GM18861 (cell line): Measurements from ENCODE around the gene CSNK2A1.
"Not testable (repeated sequence)": the region's sequence is repeated elsewhere in the genome, so short reads cannot be mapped to it uniquely, and the experiment has no call there.

Source experiments
- ATAC-seq: cut with Tn5 transposase; IDR thresholded peaks from one replicate; pipeline ENCODE4 v1.9.1; 2021; ENCODE audit not compliant: unreplicated experiment

CSNK2A1 gene

GRCh38 chr20:536426-537010 is 7.1 kb downstream of the CSNK2A1 start:
- ATAC-seq: no peak

- ATAC-seq: no peak
These were observed 7.6 kb downstream of the CSNK2A1 start for GRCh38 chr20:535958-536357.

- no peak for ATAC-seq
These were observed 10.1 kb downstream of the CSNK2A1 start for GRCh38 chr20:533526-533925.

- ATAC-seq: no peak
These were observed 11.1 kb downstream of the CSNK2A1 start for GRCh38 chr20:532530-532929.

- no peak for ATAC-seq
These were observed 12.0 kb downstream of the CSNK2A1 start for GRCh38 chr20:531608-532007.

GRCh38 chr20:530321-530720 is 13.3 kb downstream of the CSNK2A1 start:
- ATAC-seq: no peak

- no peak for ATAC-seq
These were observed 14.5 kb downstream of the CSNK2A1 start for GRCh38 chr20:528923-529604.

GRCh38 chr20:527571-527886 is 16.1 kb downstream of the CSNK2A1 start:
- ATAC-seq: no peak

- no peak for ATAC-seq
These were observed 21.7 kb downstream of the CSNK2A1 start for GRCh38 chr20:521860-522259.

GRCh38 chr20:519999-520398 is 23.6 kb downstream of the CSNK2A1 start:
- no peak for ATAC-seq

GRCh38 chr20:517221-517620 is 26.4 kb downstream of the CSNK2A1 start:
- no peak for ATAC-seq

- no peak for ATAC-seq
These were observed 26.8 kb downstream of the CSNK2A1 start for GRCh38 chr20:516799-517198.

GRCh38 chr20:515696-516095 is 27.9 kb downstream of the CSNK2A1 start:
- ATAC-seq: no peak

- no peak for ATAC-seq
These were observed 30.2 kb downstream of the CSNK2A1 start for GRCh38 chr20:513429-513828.

GRCh38 chr20:510328-511057 is 33.1 kb downstream of the CSNK2A1 start:
- ATAC-seq: not testable (repeated sequence)

GRCh38 chr20:508364-508787 is 35.2 kb downstream of the CSNK2A1 start:
- not testable (repeated sequence) for ATAC-seq

GRCh38 chr20:507761-508332 is 35.7 kb downstream of the CSNK2A1 start:
- no peak for ATAC-seq

GRCh38 chr20:507006-507758 is 36.4 kb downstream of the CSNK2A1 start:
- no peak for ATAC-seq

GRCh38 chr20:504632-505075 is 38.9 kb downstream of the CSNK2A1 start:
- no peak for ATAC-seq

GRCh38 chr20:503048-503737 is 40.4 kb downstream of the CSNK2A1 start:
- no peak for ATAC-seq

GRCh38 chr20:497979-498378 is 45.6 kb downstream of the CSNK2A1 start:
- ATAC-seq: no peak
